GM19035 (cell line): Measurements from ENCODE around the gene NRGN.
"Not testable (repeated sequence)": the region's sequence is repeated elsewhere in the genome, so short reads cannot be mapped to it uniquely, and the experiment has no call there.

Experiments
- ATAC-seq: cut with Tn5 transposase; IDR thresholded peaks from one replicate; pipeline ENCODE4 v1.9.1; 2021; ENCODE audit not compliant: unreplicated experiment

NRGN gene

GRCh38 chr11:124756033-124756752 lies 16.5 kb downstream of the NRGN start:
- ATAC-seq = no peak

GRCh38 chr11:124756753-124757227 lies 17.0 kb downstream of the NRGN start:
- no peak for ATAC-seq

GRCh38 chr11:124757320-124757719 lies 17.6 kb downstream of the NRGN start:
- ATAC-seq = no peak

GRCh38 chr11:124758355-124759265 lies 18.9 kb downstream of the NRGN start:
- peak; percentile 44 for ATAC-seq

GRCh38 chr11:124759266-124760204 lies 19.8 kb downstream of the NRGN start:
- ATAC-seq = no peak

GRCh38 chr11:124760205-124760652 lies 20.5 kb downstream of the NRGN start:
- ATAC-seq = no peak

- no peak for ATAC-seq
Observed at GRCh38 chr11:124760806-124761205, 21.1 kb downstream of the NRGN start.

GRCh38 chr11:124761301-124762104 lies 21.8 kb downstream of the NRGN start:
- no peak for ATAC-seq

GRCh38 chr11:124762105-124762623 lies 22.4 kb downstream of the NRGN start, which contains the start of gene ESAM:
TSS of gene ESAM (minus strand) at chr11:124762290. CDS start at chr11:124762154, 136 bp downstream.
- ATAC-seq = peak; percentile 65

- ATAC-seq = peak; percentile 28
Observed at GRCh38 chr11:124762624-124763155, 22.9 kb downstream of the NRGN start.

GRCh38 chr11:124763156-124763947 lies 23.6 kb downstream of the NRGN start:
- peak; percentile 39 for ATAC-seq

GRCh38 chr11:124766156-124766555 lies 26.4 kb downstream of the NRGN start:
- no peak for ATAC-seq

GRCh38 chr11:124768914-124769313 lies 29.2 kb downstream of the NRGN start:
- no peak for ATAC-seq

- ATAC-seq = no peak
Observed at GRCh38 chr11:124769806-124770774, 30.3 kb downstream of the NRGN start.

GRCh38 chr11:124770959-124771358 lies 31.2 kb downstream of the NRGN start:
- ATAC-seq = not testable (repeated sequence)

GRCh38 chr11:124776865-124777645 lies 37.3 kb downstream of the NRGN start:
- no peak for ATAC-seq

- no peak for ATAC-seq
Observed at GRCh38 chr11:124778281-124778680, 38.5 kb downstream of the NRGN start.
